K562 (cell line): ENCODE measurements around the gene MAPKAPK2. TPM values are rescaled to one million over a fixed set of nuclear protein-coding genes. Genes with fewer than 3 reads are reported as not detected.

ENCODE experiments used
- ATAC-seq: fragments of 200-7000 bp; cut with Tn5 transposase; 3 replicates; pipeline ENCODE4 v1.9.1; 2020; ENCODE audit warnings: moderate library complexity
- BruUV-seq: library from RNA; stranded (reverse); fragments of 400-500 nt; replicated peaks from 2 replicates; lab custom pipeline; 2021; lab: Mats Ljungman, UMichigan
- CTCF ChIA-PET: fragments of 300-600 bp; formaldehyde crosslinking; extraction: SDS; loops from one replicate; lab custom pipeline; 2021; ENCODE audit warnings: low intra/inter-chr PET ratio; lab: Yijun Ruan, JAX
- POLR2A ChIA-PET: fragments of 300-600, 350-650 bp; sonication (Branson Sonifier 250); formaldehyde crosslinking; extraction: SDS; loops from one replicate; lab custom pipeline; 2021; ENCODE audit warnings: antibody characterized with exemption, inconsistent platforms; lab: Yijun Ruan, JAX
- DNase-seq, 4 experiments: peaks; one replicate each; pipeline versions ENCODE4 v3.0.0 to v3.0.0-alpha.2; 2011 to 2018; ENCODE audit warnings: low spot score in 3 of 4, mixed read lengths in 3 of 4; ENCODE audit errors: extremely low read depth in 1 of 4
- FAIRE-seq: peaks from 2 replicates; lab custom pipeline; 2011; peaks lifted over from hg19 to GRCh38; lab: Jason Lieb, UNC
- H2AFZ ChIP-seq: 2 replicates; pipeline ENCODE4 v1.6.0; 2011; ENCODE audit warnings: low read depth, low read length, control low read depth, inconsistent platforms
- H3K27ac ChIP-seq: fragments of 200-600 bp; 3 replicates; pipeline ENCODE4 v1.8.0; 2011; ENCODE audit warnings: low read depth, mild to moderate bottlenecking, control low read depth, inconsistent platforms, low read length, moderate library complexity, mixed read lengths; ENCODE audit errors: extremely low read depth
- H3K27me3 ChIP-seq, 2 experiments: fragments of 300-600 bp in 1 of 2; 2 replicates in 1 of 2; 3 replicates in 1 of 2; pipeline versions ENCODE4 v1.6.0 to v1.8.0; 2011; ENCODE audit warnings: inconsistent platforms in 2 of 2, low read length in 2 of 2, mild to moderate bottlenecking in 1 of 2, mixed read lengths in 1 of 2, moderate library complexity in 1 of 2; ENCODE audit not compliant: control insufficient read depth in 2 of 2, insufficient read depth in 2 of 2
- H3K36me3 ChIP-seq: fragments of 300-600 bp; 3 replicates; pipeline ENCODE4 v1.8.0; 2011; ENCODE audit warnings: mild to moderate bottlenecking, low read length, inconsistent platforms; ENCODE audit not compliant: control insufficient read depth, insufficient read depth
- H3K4me1 ChIP-seq, 2 experiments: fragments of 200-600 bp in 1 of 2; replicated peaks in 1 of 2; 2 replicates in 1 of 2; 3 replicates in 1 of 2; pipeline versions ENCODE4 v1.5.1 to v1.8.0; 2011; ENCODE audit warnings: inconsistent platforms in 2 of 2, low read length in 2 of 2, mild to moderate bottlenecking in 1 of 2, mixed read lengths in 1 of 2, moderate library complexity in 1 of 2; ENCODE audit not compliant: control insufficient read depth in 2 of 2, insufficient read depth in 2 of 2
- H3K4me2 ChIP-seq: 2 replicates; pipeline ENCODE4 v1.6.1; 2011; ENCODE audit warnings: low read length, control low read depth, inconsistent platforms, mixed read lengths; ENCODE audit not compliant: insufficient read depth
- H3K4me3 ChIP-seq: fragments of 200-600 bp; sonication (generic), shearing (Covaris generic); 2 replicates; pipeline ENCODE4 v1.5.1; 2016; ENCODE audit warnings: control low read depth, inconsistent platforms
- H3K79me2 ChIP-seq: fragments of 200-600 bp; 3 replicates; pipeline ENCODE4 v1.8.0; 2011; ENCODE audit warnings: low read length, inconsistent platforms; ENCODE audit not compliant: control insufficient read depth, insufficient read depth
- H3K9ac ChIP-seq, 2 experiments: 2 replicates each; pipeline versions ENCODE4 v1.6.0 to v1.6.1; 2011; ENCODE audit warnings: low read depth in 2 of 2, low read length in 2 of 2, control low read depth in 1 of 2, inconsistent platforms in 1 of 2, mild to moderate bottlenecking in 1 of 2, mixed read lengths in 1 of 2; ENCODE audit not compliant: insufficient read depth in 1 of 2
- H3K9me1 ChIP-seq: one replicate; pipeline ENCODE4 v1.6.0; 2011; ENCODE audit warnings: inconsistent platforms, mild to moderate bottlenecking, low read length, moderate library complexity; ENCODE audit not compliant: control insufficient read depth, insufficient read depth
- H3K9me3 ChIP-seq: replicated peaks from 2 replicates; pipeline ENCODE4 v1.5.1; 2011; ENCODE audit warnings: low read depth, low read length, inconsistent platforms; ENCODE audit not compliant: control insufficient read depth, insufficient read depth
- H4K20me1 ChIP-seq: replicated peaks from 2 replicates; pipeline ENCODE4 v1.6.1; 2011; ENCODE audit warnings: low read length, inconsistent platforms, mixed read lengths; ENCODE audit not compliant: control insufficient read depth, insufficient read depth
- CEBPB ChIP-seq: fragments of 450-650 bp; IDR thresholded peaks from 2 replicates; pipeline ENCODE4 v1.6.1; 2016; ENCODE audit warnings: missing genetic modification characterization, missing compliant biosample characterization
- CEBPG ChIP-seq, 3 experiments: fragments of 200-800 bp in 1 of 3; sonication (Bioruptor generic) in 1 of 3; sonication (generic) in 1 of 3; formaldehyde crosslinking in 1 of 3; IDR thresholded peaks in 2 of 3; conservative IDR thresholded peaks in 1 of 3; 2 replicates each; pipeline versions ENCODE4 v1.6.1 to v1.8.0; 2016 to 2022; ENCODE audit warnings: missing compliant biosample characterization in 2 of 3, missing genetic modification characterization in 2 of 3, mild to moderate bottlenecking in 1 of 3, missing genetic modification reagents in 1 of 3
- CHD1 ChIP-seq: fragments of 200-600 bp; sonication (generic); IDR thresholded peaks from one replicate; pipeline ENCODE4 v1.6.1; 2012; ENCODE audit warnings: mild to moderate bottlenecking, moderate library complexity, low read length, inconsistent platforms
- ESRRA ChIP-seq: fragments of 450-650 bp; IDR thresholded peaks from 2 replicates; pipeline ENCODE4 v1.6.1; 2014; ENCODE audit warnings: low read depth, mild to moderate bottlenecking, moderate library complexity, borderline replicate concordance
- RCOR1 ChIP-seq, 2 experiments: IDR thresholded peaks; 2 replicates each; pipeline ENCODE4 v1.6.1; 2012; ENCODE audit warnings: low read depth in 2 of 2, low read length in 2 of 2, borderline replicate concordance in 1 of 2, improper control_type of control experiment in 1 of 2
- WHSC1 ChIP-seq: IDR thresholded peaks from one replicate; pipeline ENCODE4 v1.6.1; 2012; ENCODE audit warnings: low read length, control low read depth, inconsistent platforms
- ZNF311 ChIP-seq: fragments of 250-450 bp; sonication (Bioruptor Pico); IDR thresholded peaks from 2 replicates; pipeline ENCODE4 v1.4.0; 2020; ENCODE audit warnings: mild to moderate bottlenecking, moderate library complexity
- WGBS: fragments of 100-300 bp; shearing (Covaris generic); methylation state at CpG from one replicate; pipeline ENCODE4 v1.1.6; 2016; ENCODE audit warnings: low coverage, mixed read lengths; ENCODE audit not compliant: insufficient coverage; ENCODE audit errors: missing lambda C conversion rate; 5-methylcytosine and 5-hydroxymethylcytosine counted together
- in situ Hi-C: fragments of 300-500 bp; cut with MboI; formaldehyde crosslinking; loops from 4 replicates; pipeline ENCODE4 v1.15.0; 2018; ENCODE audit warnings: inconsistent platforms, mixed read lengths
- intact Hi-C: fragments of 100-400 bp; cut with micrococcal nuclease; formaldehyde crosslinking; loops from 2 replicates; pipeline ENCODE4 v1.14.2; 2022
- polyA plus RNA-seq, 8 experiments: library from polyadenylated mRNA; depleted of rRNA in 4 of 8; stranded (reverse) in 5 of 8; unstranded in 3 of 8; fragments of >200 nt; fragmentation: Nextera tagmentation in 2 of 8; fragmentation: Illumina TruSeq in 1 of 8; extraction: Ambion mirVana in 2 of 8; extraction: Trizol in 1 of 8; gene quantifications; 2 replicates each; pipeline versions ENCODE4 v1.2.1 to v1.2.3, GENCODE V29; 2011 to 2014; ENCODE audit warnings: inconsistent platforms in 1 of 8, missing spikeins in 1 of 8
- total RNA-seq, 7 experiments: library from RNA; depleted of rRNA in 6 of 7; stranded (reverse); fragments of >200 nt in 6 of 7; fragmentation: Illumina TruSeq in 2 of 7; extraction: Trizol in 2 of 7; gene quantifications; 2 replicates each; pipeline versions ENCODE4 v1.2.1 to v1.2.3, GENCODE V29; 2011 to 2021; ENCODE audit warnings: low replicate concordance in 1 of 7
- TF ChIP-seq, protein P1 (sequence below): sonication (generic); formaldehyde crosslinking; IDR thresholded peaks from 2 replicates; pipeline ENCODE4 v1.8.1; 2023; ENCODE audit warnings: missing genetic modification reagents, mild to moderate bottlenecking, borderline replicate concordance
- TF ChIP-seq, protein P2 (sequence below): fragments of 450-650 bp; IDR thresholded peaks from 2 replicates; pipeline ENCODE4 v1.6.1; 2016; ENCODE audit warnings: low read depth, mild to moderate bottlenecking, moderate library complexity

The MAPKAPK2 gene
- total and polyA plus RNA-seq, 9 of the 15 experiments (the other 6 are each of a cell fraction or from before 2014, with no cell fraction given), result 0.63 to 94.2 (median 52.1) TPM

DNA sequence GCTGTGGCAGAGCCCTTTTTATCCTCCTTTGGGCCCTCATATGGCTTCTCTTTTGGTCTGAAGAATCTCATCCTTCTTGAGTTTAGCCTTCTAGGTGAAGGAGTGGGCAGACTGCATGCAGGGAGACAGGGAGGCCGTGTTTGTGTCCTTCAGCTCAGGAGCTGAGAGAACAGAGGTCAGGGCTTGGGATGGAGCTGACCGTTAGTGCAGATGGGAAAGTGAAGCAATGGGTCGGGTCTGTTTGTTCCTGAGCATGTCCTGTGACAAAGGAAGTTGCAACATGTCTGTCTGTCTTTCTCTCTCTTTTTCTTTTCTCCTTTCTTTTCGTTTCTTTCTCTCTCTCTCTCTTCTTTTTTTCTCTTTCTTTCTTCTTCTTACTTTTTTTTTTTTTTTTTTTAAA, 14.9 kb downstream of the MAPKAPK2 start:
- no TSS peak for BruUV-seq
- ChIA-PET CTCF (no interaction called here), POLR2A (interaction anchor here (1.8 to 10.6 kb wide), 3 partner anchors 9 to 17 kb away, joined by 7 to 130 read pairs (median 9); no protein-coding TSS in a partner anchor)
- Histone ChIP-seq H3K9ac (peak overlapping the region in 1 of 2 experiments; percentile 39; a peak in 1 of 4 replicates), H3K4me3 (no peak overlapping the region), H3K79me2 (peaks cover 96% of the 10 kb centered on the region), H4K20me1 (peaks cover 62% of the 10 kb centered on the region), H3K4me2 (no peak overlapping the region), H2AFZ (no peak overlapping the region), H3K27ac (no peak overlapping the region), H3K4me1 (peaks cover 0 to 12% of the 10 kb centered on the region in 2 experiments; a peak in 3 of 5 replicates), H3K36me3 (peaks cover 24% of the 10 kb centered on the region; the same call in 2 of the 3 replicates), H3K9me3 (no peaks in the 10 kb centered on the region), H3K9me1 (no peaks in the 10 kb centered on the region), H3K27me3 (no peaks in the 10 kb centered on the region)
- ATAC-seq (no peak; the same call in 2 of the 3 replicates), DNase-seq (peak in 1 of 4 experiments; percentile 13), FAIRE-seq (no peak)
- in situ Hi-C loops, result no loop called here
- 28% methylated on average over 4 of the region's 4 CpGs for WGBS
- intact Hi-C loops, result no loop called here
- TF ChIP-seq ZNF311 (CRISPR knock-in tag) (no peak), CEBPG (CRISPR knock-in tag; IDR thresholded peaks at IDR 0.05) (peak; percentile 17; the same call in 1 of the 2 replicates), CEBPG (tag; conservative IDR thresholded peaks at IDR 0.05 in 1 of 2, IDR thresholded peaks at IDR 0.05 in 1 of 2) (peak; percentile 43 to 53; a peak in 2 of 4 replicates), ESRRA (0 out of 2 replicates have a peak, but pooled peaks have one; percentile 52), CEBPB (peak; percentile 64), WHSC1 (no peak), CHD1 (no peak), RCOR1 (IDR thresholded peaks at IDR 0.05; ENCODE audit: borderline replicate concordance in 1 of 2, low read depth in 2 of 2, low read length in 2 of 2) (no peak)
- TF ChIP-seq, protein P1, sequence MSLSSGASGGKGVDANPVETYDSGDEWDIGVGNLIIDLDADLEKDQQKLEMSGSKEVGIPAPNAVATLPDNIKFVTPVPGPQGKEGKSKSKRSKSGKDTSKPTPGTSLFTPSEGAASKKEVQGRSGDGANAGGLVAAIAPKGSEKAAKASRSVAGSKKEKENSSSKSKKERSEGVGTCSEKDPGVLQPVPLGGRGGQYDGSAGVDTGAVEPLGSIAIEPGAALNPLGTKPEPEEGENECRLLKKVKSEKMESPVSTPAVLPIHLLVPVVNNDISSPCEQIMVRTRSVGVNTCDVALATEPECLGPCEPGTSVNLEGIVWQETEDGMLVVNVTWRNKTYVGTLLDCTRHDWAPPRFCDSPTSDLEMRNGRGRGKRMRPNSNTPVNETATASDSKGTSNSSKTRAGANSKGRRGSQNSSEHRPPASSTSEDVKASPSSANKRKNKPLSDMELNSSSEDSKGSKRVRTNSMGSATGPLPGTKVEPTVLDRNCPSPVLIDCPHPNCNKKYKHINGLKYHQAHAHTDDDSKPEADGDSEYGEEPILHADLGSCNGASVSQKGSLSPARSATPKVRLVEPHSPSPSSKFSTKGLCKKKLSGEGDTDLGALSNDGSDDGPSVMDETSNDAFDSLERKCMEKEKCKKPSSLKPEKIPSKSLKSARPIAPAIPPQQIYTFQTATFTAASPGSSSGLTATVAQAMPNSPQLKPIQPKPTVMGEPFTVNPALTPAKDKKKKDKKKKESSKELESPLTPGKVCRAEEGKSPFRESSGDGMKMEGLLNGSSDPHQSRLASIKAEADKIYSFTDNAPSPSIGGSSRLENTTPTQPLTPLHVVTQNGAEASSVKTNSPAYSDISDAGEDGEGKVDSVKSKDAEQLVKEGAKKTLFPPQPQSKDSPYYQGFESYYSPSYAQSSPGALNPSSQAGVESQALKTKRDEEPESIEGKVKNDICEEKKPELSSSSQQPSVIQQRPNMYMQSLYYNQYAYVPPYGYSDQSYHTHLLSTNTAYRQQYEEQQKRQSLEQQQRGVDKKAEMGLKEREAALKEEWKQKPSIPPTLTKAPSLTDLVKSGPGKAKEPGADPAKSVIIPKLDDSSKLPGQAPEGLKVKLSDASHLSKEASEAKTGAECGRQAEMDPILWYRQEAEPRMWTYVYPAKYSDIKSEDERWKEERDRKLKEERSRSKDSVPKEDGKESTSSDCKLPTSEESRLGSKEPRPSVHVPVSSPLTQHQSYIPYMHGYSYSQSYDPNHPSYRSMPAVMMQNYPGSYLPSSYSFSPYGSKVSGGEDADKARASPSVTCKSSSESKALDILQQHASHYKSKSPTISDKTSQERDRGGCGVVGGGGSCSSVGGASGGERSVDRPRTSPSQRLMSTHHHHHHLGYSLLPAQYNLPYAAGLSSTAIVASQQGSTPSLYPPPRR (CRISPR knock-in tag), result no peak
- TF ChIP-seq, protein P2, sequence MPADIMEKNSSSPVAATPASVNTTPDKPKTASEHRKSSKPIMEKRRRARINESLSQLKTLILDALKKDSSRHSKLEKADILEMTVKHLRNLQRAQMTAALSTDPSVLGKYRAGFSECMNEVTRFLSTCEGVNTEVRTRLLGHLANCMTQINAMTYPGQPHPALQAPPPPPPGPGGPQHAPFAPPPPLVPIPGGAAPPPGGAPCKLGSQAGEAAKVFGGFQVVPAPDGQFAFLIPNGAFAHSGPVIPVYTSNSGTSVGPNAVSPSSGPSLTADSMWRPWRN, result no peak
